Lower lobe of right lung (tissue), 2 donors: Measurements from ENCODE around the gene CLEC2B. TPM values are rescaled to one million over a fixed set of nuclear protein-coding genes. Genes with fewer than 3 reads are reported as not detected.
A peak's percentile ranks its signal among the peaks of the same experiment; 100 is the strongest.

ENCODE experiments used
- ATAC-seq, 2 donors: fragments of 200-7000 bp; cut with Tn5 transposase; one replicate each; pipeline ENCODE4 v1.9.1; 2020 to 2022; ENCODE audit warnings: mild to moderate bottlenecking in 2 of 2, moderate library complexity in 2 of 2
- DNase-seq: peaks from one replicate; pipeline ENCODE4 v3.0.0-alpha.2; 2020
- H3K27ac ChIP-seq: fragments of 200-600 bp; one replicate; pipeline ENCODE4 v1.8.0; 2022
- H3K27me3 ChIP-seq: fragments of 200-600 bp; one replicate; pipeline ENCODE4 v1.8.0; 2022; ENCODE audit warnings: low read depth
- H3K36me3 ChIP-seq: fragments of 200-600 bp; one replicate; pipeline ENCODE4 v1.8.0; 2022; ENCODE audit warnings: mild to moderate bottlenecking
- H3K4me1 ChIP-seq: fragments of 200-600 bp; one replicate; pipeline ENCODE4 v1.8.0; 2022
- H3K4me3 ChIP-seq: fragments of 200-600 bp; one replicate; pipeline ENCODE4 v1.8.0; 2022; ENCODE audit warnings: mild to moderate bottlenecking
- H3K9me3 ChIP-seq: fragments of 200-600 bp; one replicate; pipeline ENCODE4 v1.8.0; 2022
- CTCF ChIP-seq: fragments of 200-600 bp; IDR thresholded peaks from one replicate; pipeline ENCODE4 v1.8.0; 2022; ENCODE audit warnings: antibody characterized with exemption, mild to moderate bottlenecking
- intact Hi-C: fragments of 100-400 bp; cut with DNase I; formaldehyde crosslinking; loops from one replicate; pipeline ENCODE4 v1.11.0; 2022
- total RNA-seq: library from RNA; stranded (reverse); fragmentation: NEBNext Ultra II Directional; extraction: Animal tissue kit (Norgen Biotek cat#: 25700); gene quantifications from one replicate; pipeline ENCODE4 v1.2.1, GENCODE V29; 2021
- donor health status: DM: no; HTN: yes; CAD: no; lungs with severe emphysema.

The CLEC2B gene
- total RNA-seq, 1 donor from 2014 or later: 24.8 TPM

GRCh38 chr12:9868951-9869306, 225 bp downstream of the CLEC2B start:
- no peak for DNase-seq
- H3K36me3 ChIP-seq: no peaks in the 10 kb centered on the region
- H3K27me3 ChIP-seq: no peaks in the 10 kb centered on the region
- intact Hi-C loops: no loop called here
- H3K27ac ChIP-seq: peak overlapping the region; percentile 91
- no peak for ATAC-seq
- TF ChIP-seq CTCF: no peak
- peaks cover 7% of the 10 kb centered on the region for H3K4me1 ChIP-seq
- peaks cover under 1% of the 10 kb centered on the region for H3K9me3 ChIP-seq
- peak overlapping the region; percentile 61 for H3K4me3 ChIP-seq

- Histone ChIP-seq H3K9me3 (peaks cover 6% of the 10 kb centered on the region), H3K27ac (peak overlapping the region; percentile 91), H3K36me3 (no peaks in the 10 kb centered on the region), H3K4me1 (peaks cover 7% of the 10 kb centered on the region), H3K4me3 (peak overlapping the region; percentile 61), H3K27me3 (no peaks in the 10 kb centered on the region)
- DNase-seq (no peak), ATAC-seq (peak in 1 of 2 donors; percentile 43)
- intact Hi-C loops: no loop called here
- TF ChIP-seq CTCF: no peak
Observed at GRCh38 chr12:9868311-9868801, 798 bp downstream of the CLEC2B start.

- ATAC-seq (no peak), DNase-seq (no peak)
- Histone ChIP-seq H3K36me3 (no peaks in the 10 kb centered on the region), H3K4me1 (peaks cover 7% of the 10 kb centered on the region), H3K27ac (peak overlapping the region; percentile 91), H3K4me3 (peak overlapping the region; percentile 61), H3K27me3 (no peaks in the 10 kb centered on the region), H3K9me3 (peaks cover 7% of the 10 kb centered on the region)
- TF ChIP-seq CTCF: no peak
- intact Hi-C loops: no loop called here
Observed at GRCh38 chr12:9867531-9867930, 1.6 kb downstream of the CLEC2B start.

- no peak for ATAC-seq
- no peak for TF ChIP-seq CTCF
- Histone ChIP-seq H3K4me1 (peaks cover 7% of the 10 kb centered on the region), H3K27me3 (no peaks in the 10 kb centered on the region), H3K27ac (peak overlapping the region; percentile 91), H3K9me3 (peaks cover 7% of the 10 kb centered on the region), H3K36me3 (no peaks in the 10 kb centered on the region), H3K4me3 (peak overlapping the region; percentile 61)
- no peak for DNase-seq
- intact Hi-C loops: no loop called here
Observed at GRCh38 chr12:9866860-9867269, 2.3 kb downstream of the CLEC2B start.

GRCh38 chr12:9864913-9865675, 4.1 kb downstream of the CLEC2B start:
- TF ChIP-seq CTCF: no peak
- Histone ChIP-seq H3K9me3 (peaks cover 7% of the 10 kb centered on the region), H3K27ac (peak overlapping the region; percentile 58), H3K27me3 (no peaks in the 10 kb centered on the region), H3K4me3 (peak overlapping the region; percentile 61), H3K36me3 (no peaks in the 10 kb centered on the region), H3K4me1 (peaks cover 6% of the 10 kb centered on the region)
- ATAC-seq (no peak), DNase-seq (no peak)
- intact Hi-C loops: no loop called here
